LoVo (cell line): ENCODE results near the gene SPRYD4.
"Not testable (repeated sequence)": the region's sequence is repeated elsewhere in the genome, so short reads cannot be mapped to it uniquely, and the experiment has no call there.

Source experiments
- DNase-seq: peaks from one replicate; pipeline ENCODE4 v3.0.0-alpha.2; 2016; ENCODE audit warnings: low spot score

SPRYD4 gene

DNA sequence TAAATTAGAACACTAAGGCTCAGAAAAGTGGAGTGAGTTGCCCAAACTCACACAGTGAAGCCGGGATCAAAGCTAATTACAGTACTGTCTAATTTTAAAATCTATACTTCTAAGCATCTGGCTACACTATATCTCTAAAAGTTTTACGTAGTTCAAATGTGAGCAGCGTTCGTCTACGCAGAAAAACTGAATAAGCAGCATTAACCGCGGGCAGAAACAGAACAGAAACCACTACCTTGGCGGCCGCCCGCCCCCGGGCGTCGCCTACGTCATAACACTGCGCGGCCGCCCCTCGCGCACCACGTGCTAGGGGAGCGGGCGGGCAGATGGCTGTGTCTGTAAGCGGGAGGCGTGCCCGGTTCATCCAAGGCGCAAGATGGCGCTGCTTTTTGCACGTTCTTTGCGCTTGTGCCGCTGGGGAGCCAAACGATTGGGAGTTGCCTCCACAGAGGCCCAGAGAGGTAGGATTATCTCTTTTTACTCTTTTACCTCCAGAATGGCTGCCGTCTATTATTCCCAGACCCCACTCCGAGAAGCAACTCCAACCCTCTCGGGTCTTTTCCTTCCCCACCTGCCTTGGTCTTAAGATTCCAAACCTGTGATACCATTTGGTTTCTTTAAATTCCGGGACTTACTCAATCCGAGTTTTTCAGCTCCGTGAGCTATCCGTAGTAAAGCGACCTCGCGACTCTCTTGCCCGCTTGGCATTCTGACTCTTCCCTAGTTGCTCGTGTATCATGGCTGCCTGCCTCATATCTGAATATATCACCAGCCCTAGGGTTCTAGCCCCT, at the start of gene SPRYD4:
SPRYD4 (plus strand) TSS at position 363 of the 791 bp plus-strand sequence; CDS start at position 377, 14 bp downstream.
- DNase-seq, result peak; percentile 98

DNA sequence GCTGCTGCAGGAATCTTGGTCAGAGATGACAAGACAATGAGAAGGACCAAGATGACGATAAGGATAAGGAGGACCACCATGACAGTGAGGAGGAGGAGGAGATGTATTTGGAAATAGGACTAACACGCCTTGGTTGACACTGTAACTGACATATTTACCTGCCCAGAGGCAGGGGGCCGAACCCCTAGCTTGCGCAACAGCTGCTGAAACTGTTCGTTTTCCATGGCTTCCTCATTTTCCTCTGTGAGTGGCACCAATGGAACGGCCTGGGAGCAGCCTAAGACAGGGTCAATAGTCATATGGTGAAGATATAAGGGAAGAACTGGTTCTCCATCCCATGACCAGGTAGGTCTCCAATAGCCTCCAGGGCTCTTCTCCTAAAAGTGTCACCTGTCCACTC, 48.0 kb upstream of the SPRYD4 start:
- no peak for DNase-seq

DNA sequence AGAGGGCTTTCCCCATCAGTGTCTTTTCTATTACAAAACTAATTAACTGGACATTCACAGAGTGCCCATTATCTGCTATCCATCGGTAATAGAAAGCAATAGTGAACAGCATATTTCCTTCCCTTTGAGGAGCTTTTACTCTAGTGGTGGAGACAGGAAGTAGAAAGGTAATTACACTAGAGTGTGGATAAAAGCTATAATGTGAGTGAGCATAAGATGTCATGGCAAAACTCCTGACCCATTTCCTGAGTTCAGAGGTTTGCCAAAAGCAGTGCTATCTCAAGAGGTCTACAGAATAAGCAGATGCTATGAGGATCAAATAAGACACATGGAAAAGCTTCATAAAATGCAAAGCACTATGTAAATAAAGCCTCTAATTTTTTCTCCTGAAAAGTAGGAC, 43.2 kb upstream of the SPRYD4 start:
- no peak for DNase-seq

DNA sequence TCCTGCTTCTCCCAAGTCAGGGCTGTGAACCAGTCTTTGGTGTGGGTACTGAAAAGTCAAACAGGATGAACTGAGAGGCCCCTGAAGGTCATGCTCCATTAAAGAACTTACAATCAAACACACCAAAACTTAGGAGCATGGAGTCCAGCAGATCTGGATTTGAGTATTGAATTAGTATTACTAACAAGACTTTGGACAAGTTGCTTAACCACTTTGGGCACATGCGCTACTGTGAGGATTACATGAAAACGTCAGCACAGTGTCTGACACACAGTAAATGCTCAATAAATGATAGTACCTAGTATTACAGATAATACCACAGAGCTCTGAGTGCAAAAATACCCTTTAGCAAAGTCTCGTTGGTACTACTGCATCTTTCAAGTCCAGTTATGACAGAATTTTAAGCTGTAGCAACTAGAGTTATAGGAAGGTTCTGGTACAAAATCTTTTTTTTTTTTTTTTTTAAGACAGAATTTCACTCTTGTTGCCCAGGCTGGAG, 42.4 kb upstream of the SPRYD4 start:
- no peak for DNase-seq

DNA sequence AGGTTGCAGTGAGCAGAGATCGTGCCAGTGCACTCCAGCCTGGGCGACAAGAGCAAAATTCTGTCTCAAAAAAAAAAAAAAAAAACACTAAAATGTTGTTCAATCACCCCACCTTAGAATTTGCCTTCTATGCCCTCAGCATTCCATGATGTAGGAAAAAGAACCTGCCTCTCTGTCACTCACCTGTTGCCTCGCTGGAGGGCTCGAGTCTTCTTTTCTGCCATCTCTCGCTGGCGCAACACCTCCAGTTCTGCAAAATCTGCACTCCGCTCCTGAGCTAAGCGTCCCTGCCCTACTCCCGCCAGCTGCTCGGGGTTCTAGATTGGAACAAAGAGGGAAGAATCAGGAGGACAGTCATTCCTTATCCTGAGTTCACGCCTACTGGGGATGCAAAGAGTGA, 37.1 kb upstream of the SPRYD4 start:
- no peak for DNase-seq

DNA sequence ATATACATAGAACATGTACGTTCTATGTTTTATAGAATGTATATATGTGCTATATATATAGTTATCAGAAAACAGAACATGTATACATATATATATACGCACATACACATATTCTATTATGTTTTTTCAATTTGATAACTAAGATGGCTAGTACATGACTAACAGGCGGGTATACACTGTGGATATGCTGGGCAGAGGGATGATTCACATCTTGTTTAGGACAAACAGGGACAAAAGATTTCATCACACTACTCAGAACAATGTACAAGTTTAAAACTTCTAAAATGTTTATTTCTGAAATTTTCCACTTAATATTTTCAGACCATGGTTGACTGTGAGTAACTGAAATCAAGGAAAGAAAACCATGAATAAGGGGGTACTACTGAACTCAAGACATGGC, 36.5 kb upstream of the SPRYD4 start:
- DNase-seq, result no peak

DNA sequence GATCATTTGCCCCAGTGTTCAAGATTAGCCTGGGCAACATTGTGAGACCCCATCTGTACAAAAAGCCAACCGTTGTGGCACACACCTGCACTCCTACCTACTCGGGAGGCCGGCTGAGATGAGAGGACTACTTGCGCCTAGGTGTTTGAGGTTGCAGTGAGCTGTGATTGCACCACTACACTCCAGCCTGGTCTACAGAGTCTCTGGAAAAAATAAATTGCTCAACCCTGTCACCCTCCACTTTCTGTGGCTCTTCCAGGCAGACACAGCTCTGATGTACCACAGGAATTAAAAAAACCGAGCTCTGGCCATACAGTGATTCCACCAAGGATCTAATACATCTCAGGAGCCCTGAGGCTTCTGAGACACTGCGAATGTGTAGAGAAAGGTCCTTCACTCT, 33.5 kb upstream of the SPRYD4 start:
- no peak for DNase-seq

DNA sequence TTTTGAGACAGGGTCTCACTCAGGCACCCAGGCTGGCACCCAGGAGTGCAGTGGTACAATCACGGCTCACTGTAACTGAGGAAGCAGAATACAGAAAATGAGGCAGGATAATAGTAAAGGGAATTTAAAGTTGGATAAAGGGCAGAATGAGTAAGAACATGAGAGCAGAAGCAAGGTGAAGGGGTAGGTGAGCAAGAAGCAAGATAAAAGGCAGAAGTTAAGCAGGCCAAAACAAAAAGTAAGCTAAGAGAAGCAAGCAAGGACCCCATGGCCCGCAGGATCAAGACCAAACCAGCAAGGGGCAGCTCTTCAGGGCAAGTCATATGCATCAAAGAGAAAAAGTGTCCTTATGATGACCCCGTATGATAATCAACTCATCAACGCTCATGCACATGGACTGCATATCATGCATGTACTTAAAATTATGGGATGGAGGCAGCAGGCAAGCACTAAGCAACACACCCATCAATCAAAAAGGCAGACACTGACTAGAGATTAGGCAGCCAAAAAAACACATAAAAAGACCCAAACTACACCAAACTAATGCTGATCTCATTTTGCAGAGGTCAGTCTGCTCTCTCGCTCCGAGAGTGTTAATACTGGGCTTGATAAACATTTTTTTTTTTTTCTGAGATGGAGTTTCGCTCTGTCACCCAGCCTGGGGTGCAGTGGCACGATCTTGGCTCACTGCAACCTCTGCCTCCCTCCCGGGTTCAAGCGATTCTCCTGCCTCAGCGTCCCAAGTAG, 30.8 kb upstream of the SPRYD4 start:
- no peak for DNase-seq

DNA sequence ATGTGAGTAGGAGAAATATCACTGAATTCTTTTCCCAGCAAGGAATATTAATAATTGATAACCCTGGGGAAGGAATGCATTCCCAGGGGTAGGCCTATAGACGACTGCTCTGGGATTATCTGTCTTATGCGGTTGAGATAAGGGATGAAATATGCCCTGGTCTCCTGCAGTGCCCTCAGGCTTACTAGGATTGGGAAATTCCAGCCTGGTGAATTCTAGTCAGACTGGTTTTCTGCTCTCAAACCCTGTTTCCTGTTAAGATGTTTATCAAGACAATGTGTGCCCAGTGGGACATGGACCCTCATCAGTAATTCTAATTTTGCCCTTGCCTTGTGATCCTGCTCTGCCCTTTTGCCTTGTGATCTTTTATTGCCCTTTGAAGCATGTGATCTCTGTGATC, 25.2 kb upstream of the SPRYD4 start:
- not testable (repeated sequence) for DNase-seq

DNA sequence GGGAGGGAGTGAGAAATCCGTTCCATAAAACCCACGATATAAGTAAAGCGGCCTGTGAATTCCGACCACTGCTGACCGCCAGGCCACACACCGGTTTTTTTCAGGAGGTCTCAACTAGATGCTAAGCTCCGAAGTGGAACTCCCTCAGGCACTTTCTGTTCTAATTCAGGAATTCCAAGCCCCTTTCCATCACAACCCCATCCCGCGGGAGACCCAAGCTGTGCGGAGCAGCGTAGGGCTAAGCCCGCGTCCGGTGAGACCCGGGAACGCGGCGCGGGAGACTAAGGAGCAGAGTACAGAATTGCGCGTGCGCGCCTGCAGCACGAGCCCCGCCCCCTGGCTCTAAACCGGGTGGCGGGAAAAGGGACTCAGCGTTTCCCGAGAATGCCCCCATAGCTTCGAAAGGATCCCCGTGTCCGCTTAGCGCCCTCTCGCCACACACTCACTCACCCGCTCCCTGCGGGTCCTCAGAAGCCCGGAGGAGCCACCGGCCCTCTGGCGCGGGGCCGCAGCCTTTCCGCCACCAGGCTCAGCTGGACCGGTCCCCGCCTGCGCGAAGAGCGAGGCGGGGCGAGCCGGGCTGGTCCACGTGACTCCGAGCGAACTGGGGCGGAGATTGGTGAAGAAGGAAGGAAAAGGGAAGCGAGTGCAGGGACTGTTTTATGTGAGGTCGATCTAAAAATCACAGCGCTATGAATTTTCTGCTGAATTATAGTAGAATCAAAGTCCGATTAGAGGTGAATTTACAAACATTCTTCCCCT, 19.3 kb upstream of the SPRYD4 start, which contains the start of gene TIMELESS:
TIMELESS (minus strand) TSS at position 567 of the 762 bp plus-strand sequence. CDS start 15,256 bp downstream, outside the sequence.
- peak; percentile 94 for DNase-seq

DNA sequence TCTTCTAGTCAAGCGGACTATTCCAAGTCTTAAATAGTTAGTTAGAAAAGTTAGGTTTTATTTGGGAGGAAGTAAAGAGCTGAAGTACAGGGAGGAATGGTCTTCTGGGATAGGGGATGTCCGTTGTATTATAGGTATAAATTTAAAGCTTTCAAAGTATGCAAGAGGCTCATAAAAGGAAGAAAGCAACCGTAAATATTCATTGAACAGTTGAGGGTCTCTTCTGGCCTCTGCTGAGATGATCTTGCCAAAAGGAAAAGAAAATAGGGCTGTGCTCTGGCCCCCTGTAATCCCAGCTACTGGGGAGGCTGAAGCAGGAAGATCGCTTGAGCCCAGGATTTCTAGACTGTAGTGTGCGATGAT, 18.8 kb upstream of the SPRYD4 start:
- no peak for DNase-seq

DNA sequence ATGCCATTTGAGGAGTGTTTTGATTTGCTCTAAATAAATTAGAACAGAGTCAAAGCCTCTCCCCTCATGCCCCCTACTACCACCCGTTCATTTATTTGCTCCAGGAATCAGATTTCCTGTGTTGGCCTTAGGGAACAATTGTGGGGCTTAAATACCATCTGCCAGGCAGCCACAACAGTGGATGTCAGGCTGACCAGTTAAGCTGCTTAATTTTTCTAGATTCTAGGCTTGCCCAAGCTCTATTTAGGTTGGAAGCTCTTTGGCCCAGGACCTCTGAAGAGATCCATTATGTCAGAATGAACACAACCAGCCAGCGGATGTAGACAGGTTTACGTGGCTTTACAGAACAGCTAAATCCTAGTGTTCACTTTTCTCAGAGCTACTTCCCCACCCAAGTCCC, 18.1 kb upstream of the SPRYD4 start:
- DNase-seq, result no peak

DNA sequence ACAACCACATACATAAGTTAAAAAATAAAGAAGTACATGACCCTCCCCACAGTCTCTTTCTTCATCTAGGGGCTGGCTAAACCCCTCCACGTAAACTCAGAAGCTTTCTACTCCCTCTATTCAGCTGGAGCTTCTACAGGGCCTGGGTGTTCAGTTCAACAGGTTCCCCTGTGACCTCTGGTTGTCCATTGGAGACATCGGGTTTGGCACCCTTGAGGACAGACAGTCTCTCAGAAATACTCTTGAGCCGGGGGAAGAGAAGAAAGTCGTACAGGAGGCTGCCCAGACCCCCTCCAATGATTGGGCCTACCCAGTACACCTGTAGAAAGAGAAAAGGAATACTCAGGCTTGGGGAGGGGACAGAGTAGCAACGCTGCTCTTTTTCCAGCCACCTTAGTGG, 17.2 kb upstream of the SPRYD4 start:
- DNase-seq, result no peak

DNA sequence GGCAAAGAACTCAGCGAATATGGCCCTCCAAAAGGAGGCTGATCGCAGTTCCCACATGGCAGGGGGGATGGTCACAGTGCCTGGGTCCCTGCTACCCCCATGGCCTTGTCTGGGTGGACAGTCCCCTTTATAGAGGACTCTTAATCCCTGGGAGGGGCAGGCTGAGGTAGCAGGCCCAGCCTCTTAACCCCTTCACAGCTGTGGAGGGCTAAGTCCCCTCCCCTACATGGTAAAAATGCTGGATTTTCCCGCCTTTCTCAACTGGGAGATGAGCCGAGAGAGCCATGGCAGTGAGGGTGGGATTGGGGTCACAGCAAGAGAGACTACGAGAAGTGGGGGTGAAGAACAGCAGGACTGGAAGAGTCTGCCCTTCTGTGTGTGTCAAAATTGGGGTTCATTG, 13.8 kb upstream of the SPRYD4 start, which contains the start of gene MIP:
MIP (minus strand) TSS at position 101 of the 400 bp plus-strand sequence; CDS start at position 57, 44 bp downstream.
- DNase-seq, result no peak

DNA sequence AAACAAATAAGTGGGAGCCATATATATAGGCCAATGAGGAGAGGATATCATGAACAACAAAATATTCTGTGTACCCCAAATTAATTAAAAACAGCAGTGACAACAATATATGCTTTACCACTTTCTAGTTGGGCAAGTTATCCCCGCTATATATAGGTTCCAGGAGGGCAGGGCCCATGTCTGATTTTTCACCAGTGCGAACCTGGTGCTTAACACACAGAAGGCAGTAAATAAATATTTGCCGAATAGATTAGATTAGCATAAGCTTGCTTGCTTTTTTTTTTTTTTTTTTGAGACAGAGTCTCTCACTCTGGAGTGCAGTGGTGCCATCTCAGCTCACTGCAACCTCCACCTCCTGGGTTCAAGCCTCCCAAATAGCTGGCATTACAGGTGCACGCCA, 10.6 kb upstream of the SPRYD4 start:
- no peak for DNase-seq

DNA sequence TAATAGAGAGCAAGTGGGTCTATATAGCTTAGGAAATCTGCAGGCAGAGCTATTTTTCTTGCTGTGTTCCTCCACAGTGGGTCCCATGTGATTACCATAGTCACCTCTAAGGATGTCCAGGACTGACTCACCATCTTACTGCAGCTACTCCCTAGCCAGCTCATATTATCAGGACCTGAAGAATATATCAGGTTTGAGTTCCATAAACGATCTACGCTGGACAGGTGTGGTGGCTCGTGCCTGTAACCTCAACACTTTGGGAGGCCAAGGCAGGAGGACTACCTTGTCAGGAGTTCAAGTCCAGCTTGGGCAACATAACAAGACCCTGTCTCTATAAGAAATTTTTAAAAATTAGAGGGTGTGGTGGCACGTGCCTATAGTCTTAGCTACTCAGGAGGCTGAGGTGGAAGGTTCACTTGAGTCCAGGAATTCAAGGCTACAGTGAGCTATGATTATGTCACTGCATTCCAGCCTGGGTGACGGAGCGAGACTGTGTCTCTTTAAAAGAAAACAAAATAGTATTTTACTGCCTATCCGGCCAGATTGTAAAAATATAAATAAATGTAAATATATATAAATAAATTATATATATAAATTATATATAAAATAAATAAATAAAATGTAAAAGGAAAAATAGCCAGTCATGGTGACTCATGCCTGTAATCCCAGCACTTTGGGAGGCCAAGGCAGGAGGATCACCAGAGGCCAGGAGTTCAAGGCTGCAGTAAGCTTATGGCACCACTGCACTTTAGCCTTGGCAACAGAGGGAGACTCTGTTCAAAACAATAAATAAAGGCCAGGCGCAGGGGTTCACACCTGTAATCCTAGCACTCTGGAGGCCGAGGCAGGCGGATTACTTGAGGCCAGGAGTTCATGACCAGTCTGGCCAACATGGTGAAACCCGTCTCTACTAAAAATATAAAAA, 6.9 kb upstream of the SPRYD4 start:
- no peak for DNase-seq

DNA sequence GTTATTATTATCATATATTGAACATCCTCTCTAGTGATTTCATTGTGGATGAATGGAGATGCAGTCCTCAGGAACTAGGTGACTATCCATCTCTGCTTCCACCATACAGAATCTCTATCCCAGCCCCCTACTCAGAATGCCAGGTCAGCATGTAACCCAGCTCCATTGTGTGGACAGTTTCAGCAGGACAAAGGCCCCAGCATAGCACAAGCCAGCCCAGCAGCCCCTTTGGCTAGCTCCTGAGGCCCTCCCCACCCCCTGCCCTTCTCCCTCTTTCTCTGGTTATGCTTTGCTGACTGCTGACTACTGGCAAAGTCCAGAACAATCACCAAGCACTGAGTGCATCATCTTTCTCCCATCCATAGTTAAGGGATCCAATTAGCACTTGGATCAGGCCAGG, 5.8 kb upstream of the SPRYD4 start:
- DNase-seq, result no peak

DNA sequence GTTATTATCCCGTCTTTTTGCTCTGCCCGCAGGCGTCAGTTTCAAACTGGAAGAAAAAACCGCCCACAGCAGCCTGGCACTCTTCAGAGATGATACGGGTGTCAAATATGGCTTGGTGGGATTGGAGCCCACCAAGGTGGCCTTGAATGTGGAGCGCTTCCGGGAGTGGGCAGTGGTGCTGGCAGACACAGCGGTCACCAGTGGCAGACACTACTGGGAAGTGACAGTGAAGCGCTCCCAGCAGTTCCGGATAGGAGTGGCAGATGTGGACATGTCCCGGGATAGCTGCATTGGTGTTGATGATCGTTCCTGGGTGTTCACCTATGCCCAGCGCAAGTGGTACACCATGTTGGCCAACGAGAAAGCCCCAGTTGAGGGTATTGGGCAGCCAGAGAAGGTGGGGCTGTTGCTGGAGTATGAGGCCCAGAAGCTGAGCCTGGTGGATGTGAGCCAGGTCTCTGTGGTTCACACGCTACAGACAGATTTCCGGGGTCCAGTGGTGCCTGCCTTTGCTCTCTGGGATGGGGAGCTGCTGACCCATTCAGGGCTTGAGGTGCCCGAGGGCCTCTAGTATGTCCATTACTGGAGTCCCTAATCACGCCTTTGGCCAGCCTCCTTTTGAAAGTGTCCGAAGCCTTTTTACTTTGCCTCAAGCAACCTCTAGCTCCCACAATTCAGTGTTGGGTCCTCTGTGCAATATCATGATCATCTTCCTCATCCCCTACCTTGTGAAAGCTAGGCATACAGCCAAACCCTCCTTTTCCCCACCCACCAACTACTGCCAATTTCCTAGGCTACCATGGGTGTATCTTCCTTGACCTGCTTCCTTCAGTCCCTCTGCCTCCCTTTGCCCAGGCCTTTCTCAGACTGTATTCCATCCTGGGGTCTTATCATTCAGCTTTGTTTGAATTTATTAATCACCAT, 891 bp downstream of the SPRYD4 start:
- peak; percentile 34 for DNase-seq

DNA sequence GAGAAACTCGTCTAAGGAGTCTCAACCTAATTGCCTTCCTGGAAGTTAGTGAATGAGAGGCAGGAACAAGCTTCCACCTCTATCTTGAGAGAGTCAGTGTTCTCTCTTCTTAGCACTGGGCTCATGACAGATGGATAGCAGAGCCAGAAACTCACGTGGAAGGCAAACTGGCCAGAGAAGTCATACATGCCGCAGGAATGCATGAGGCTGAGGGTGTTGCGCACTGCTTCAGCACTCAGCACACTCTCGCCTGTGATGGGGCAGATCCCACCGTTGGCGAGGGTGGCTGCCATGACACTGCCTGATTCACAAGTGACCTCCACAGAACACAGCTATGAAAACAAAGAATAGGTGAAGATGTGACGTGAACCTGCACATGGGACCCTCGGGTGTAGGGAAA, 6.0 kb downstream of the SPRYD4 start:
- DNase-seq, result no peak

DNA sequence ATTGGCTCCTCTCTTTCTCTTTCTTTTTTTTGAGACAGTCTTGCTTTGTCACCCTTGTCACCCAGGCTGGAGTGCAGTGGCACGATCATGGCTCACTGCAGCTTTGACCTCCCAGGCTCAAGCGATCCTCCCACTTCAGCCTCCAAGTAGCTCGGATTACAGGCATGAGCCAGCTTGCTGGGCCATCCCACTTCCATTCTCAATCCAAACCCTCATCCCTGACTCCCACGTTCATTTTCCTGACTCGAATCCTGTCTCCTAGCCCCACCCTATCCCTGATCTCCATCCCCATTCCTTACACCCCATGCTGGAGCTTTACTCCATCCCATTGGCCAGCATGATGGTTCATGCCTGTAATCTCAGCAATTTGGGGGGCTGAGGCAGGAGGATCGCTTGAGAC, 7.8 kb downstream of the SPRYD4 start:
- DNase-seq, result no peak
